Natural killer cell (primary cell): ENCODE data around the gene MYOD1. TPM values are rescaled to one million over a fixed set of nuclear protein-coding genes. Genes with fewer than 3 reads are reported as not detected.

ENCODE experiments used
- ATAC-seq, 3 donors: fragments of 150-1000 bp in 2 of 3; fragments of 200-7000 bp in 1 of 3; cut with Tn5 transposase; 1 replicate in 1 of 3; 2 replicates in 2 of 3; pipeline ENCODE4 v1.10.0; 2021; ENCODE audit warnings: mild to moderate bottlenecking in 2 of 3, moderate library complexity in 2 of 3
- DNase-seq, 2 donors: peaks; one replicate each; pipeline versions ENCODE4 v3.0.0 to v3.0.0-alpha.2; 2013 to 2021; ENCODE audit warnings: mixed read lengths in 1 of 2
- H3K27ac ChIP-seq: one replicate; pipeline ENCODE4 v1.5.1; 2013; ENCODE audit warnings: mild to moderate bottlenecking, low read length
- H3K27me3 ChIP-seq: one replicate; pipeline ENCODE4 v1.6.1; 2013; ENCODE audit warnings: low read length; ENCODE audit not compliant: control insufficient read depth, insufficient read depth
- H3K36me3 ChIP-seq: one replicate; pipeline ENCODE4 v1.6.1; 2013; ENCODE audit warnings: low read length; ENCODE audit not compliant: control insufficient read depth, insufficient read depth
- H3K4me1 ChIP-seq: one replicate; pipeline ENCODE4 v1.6.1; 2013; ENCODE audit warnings: low read length; ENCODE audit not compliant: control insufficient read depth, insufficient read depth
- H3K4me3 ChIP-seq: one replicate; pipeline ENCODE4 v1.5.1; 2013; ENCODE audit warnings: low read length
- H3K9me3 ChIP-seq: one replicate; pipeline ENCODE4 v1.6.1; 2013; ENCODE audit warnings: low read length; ENCODE audit not compliant: control insufficient read depth, insufficient read depth
- H3K27ac Mint-ChIP-seq, 2 donors: one replicate each; pipeline ENCODE4 v1.8.0; 2022; ENCODE audit warnings: mild to moderate bottlenecking in 2 of 2, mixed read lengths in 2 of 2, moderate library complexity in 1 of 2
- H3K27me3 Mint-ChIP-seq, 2 donors: one replicate each; pipeline ENCODE4 v1.8.0; 2022; ENCODE audit warnings: low read depth in 2 of 2, mixed read lengths in 2 of 2
- H3K36me3 Mint-ChIP-seq: one replicate; pipeline ENCODE4 v1.8.0; 2022; ENCODE audit warnings: mixed read lengths
- H3K4me1 Mint-ChIP-seq, 2 donors: one replicate each; pipeline ENCODE4 v1.8.0; 2022; ENCODE audit warnings: mixed read lengths in 2 of 2
- H3K4me3 Mint-ChIP-seq: one replicate; pipeline ENCODE4 v1.8.0; 2022; ENCODE audit warnings: mild to moderate bottlenecking, moderate library complexity, mixed read lengths
- H3K9me3 Mint-ChIP-seq, 2 donors: one replicate each; pipeline ENCODE4 v1.8.0; 2022; ENCODE audit warnings: mixed read lengths in 2 of 2
- WGBS: methylation state at CpG from one replicate; pipeline ENCODE4 v1.1.7; 2013; ENCODE audit warnings: missing lambda C conversion rate; ENCODE audit not compliant: insufficient coverage; 5-methylcytosine and 5-hydroxymethylcytosine counted together
- intact Hi-C: fragments of 100-400 bp; cut with micrococcal nuclease; formaldehyde crosslinking; loops from one replicate; pipeline ENCODE4 v1.14.2; 2022
- total RNA-seq, 4 donors: library from RNA; stranded (reverse); fragments of 120-200 nt in 1 of 4; gene quantifications; one replicate each; pipeline versions ENCODE4 v1.2.3 to v1.2.4, GENCODE V29; 2013 to 2022
- TF ChIP-seq, protein P1 (sequence below): fragments of 200-600 bp; IDR thresholded peaks from one replicate; pipeline ENCODE4 v1.8.0; 2022; ENCODE audit warnings: antibody characterized with exemption

Gene MYOD1
- total RNA-seq, 3 donors from 2014 or later (not counting 1 experiment from before 2014, with no cell fraction given): not detected

DNA sequence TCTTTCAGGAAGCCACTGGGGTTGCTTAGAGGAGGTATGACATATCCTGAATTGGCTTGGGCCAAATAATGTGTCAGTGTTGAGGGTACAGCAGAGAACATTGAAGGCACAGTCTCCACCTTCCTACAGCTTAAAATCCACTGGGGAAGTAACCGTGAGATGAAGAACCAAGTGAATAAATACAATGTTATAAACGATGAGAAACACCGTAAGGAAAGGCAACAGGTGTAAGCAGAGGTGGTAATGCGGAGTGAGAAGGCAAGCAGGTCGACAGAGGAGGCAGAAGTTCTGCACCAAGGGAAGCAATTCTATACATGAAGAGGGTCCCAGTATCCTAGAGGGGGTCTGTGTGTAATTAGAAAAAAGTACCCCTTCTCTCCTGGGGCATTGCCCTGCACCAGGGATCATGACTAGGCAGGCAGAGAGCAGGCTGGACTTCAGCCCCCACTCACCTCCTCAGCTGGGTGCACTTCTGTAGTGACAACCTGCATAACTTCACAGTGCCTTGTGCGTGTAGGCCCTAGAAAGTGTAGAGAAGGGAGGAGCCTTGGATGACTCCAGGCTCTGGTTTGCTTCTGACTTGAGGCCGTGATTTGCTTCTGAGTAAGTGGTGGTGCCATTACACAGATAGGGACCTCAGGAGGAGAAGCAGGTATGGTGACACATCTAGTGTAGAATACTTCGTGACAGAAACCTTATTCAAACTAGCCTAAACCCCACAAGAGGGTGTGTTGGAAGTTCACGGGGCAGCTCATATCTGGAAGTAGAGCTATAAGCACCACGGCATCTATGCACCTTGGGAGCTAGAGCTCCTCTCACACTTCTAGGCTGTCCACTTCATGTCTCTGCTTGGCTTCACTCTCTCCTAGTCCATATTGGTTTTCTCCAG, 4.9 kb downstream of the MYOD1 start:
- Histone ChIP-seq H3K4me3 (no peak overlapping the region), H3K9me3 (no peaks in the 10 kb centered on the region), H3K36me3 (no peaks in the 10 kb centered on the region), H3K27me3 (peaks cover 7% of the 10 kb centered on the region), H3K4me1 (no peaks in the 10 kb centered on the region), H3K27ac (no peak overlapping the region)
- H3K27ac Mint-ChIP-seq: no peak overlapping the region
- no peaks in the 10 kb centered on the region for H3K9me3 Mint-ChIP-seq
- peaks cover 34 to 39% of the 10 kb centered on the region in 2 donors for H3K27me3 Mint-ChIP-seq
- 74% methylated on average over 10 of the region's 10 CpGs for WGBS
- no peak overlapping the region for H3K4me3 Mint-ChIP-seq
- intact Hi-C loops: no loop called here
- H3K36me3 Mint-ChIP-seq: no peaks in the 10 kb centered on the region
- DNase-seq (no peak), ATAC-seq (no peak)
- no peaks in the 10 kb centered on the region for H3K4me1 Mint-ChIP-seq
- TF ChIP-seq, protein P1, sequence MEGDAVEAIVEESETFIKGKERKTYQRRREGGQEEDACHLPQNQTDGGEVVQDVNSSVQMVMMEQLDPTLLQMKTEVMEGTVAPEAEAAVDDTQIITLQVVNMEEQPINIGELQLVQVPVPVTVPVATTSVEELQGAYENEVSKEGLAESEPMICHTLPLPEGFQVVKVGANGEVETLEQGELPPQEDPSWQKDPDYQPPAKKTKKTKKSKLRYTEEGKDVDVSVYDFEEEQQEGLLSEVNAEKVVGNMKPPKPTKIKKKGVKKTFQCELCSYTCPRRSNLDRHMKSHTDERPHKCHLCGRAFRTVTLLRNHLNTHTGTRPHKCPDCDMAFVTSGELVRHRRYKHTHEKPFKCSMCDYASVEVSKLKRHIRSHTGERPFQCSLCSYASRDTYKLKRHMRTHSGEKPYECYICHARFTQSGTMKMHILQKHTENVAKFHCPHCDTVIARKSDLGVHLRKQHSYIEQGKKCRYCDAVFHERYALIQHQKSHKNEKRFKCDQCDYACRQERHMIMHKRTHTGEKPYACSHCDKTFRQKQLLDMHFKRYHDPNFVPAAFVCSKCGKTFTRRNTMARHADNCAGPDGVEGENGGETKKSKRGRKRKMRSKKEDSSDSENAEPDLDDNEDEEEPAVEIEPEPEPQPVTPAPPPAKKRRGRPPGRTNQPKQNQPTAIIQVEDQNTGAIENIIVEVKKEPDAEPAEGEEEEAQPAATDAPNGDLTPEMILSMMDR: no peak

DNA sequence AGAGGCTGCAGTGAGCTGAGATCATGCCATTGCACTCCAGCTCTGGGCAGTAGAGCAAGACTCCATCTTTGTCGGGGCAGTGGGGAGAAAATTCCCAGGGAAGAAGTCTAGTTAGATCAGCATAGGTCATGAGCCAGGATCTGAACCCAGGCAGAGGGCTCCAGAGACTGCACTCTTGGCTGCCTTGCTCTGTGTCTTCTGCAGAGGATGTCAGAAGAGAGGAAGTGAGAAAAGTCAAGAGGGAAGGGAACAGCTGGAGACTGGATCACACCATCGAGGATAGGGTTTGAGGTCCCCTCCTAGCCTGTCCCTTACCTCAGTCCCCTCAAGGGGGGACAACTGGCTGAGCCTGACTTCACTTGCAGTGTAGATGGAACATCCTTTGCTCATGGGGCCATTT, 5.8 kb downstream of the MYOD1 start:
- H3K36me3 Mint-ChIP-seq: no peaks in the 10 kb centered on the region
- TF ChIP-seq, protein P1: no peak
- no peak overlapping the region for H3K4me3 Mint-ChIP-seq
- DNase-seq (no peak), ATAC-seq (no peak)
- no peak overlapping the region for H3K4me3 ChIP-seq
- H3K27me3 Mint-ChIP-seq: peaks cover 39 to 45% of the 10 kb centered on the region in 2 donors
- H3K27me3 ChIP-seq: peaks cover 7% of the 10 kb centered on the region
- 67% methylated on average over 2 of the region's 2 CpGs for WGBS
- H3K9me3 ChIP-seq: no peaks in the 10 kb centered on the region
- no peaks in the 10 kb centered on the region for H3K36me3 ChIP-seq
- H3K27ac ChIP-seq: no peak overlapping the region
- intact Hi-C loops: no loop called here
- H3K4me1 ChIP-seq: no peaks in the 10 kb centered on the region
- no peak overlapping the region for H3K27ac Mint-ChIP-seq
- H3K9me3 Mint-ChIP-seq: no peaks in the 10 kb centered on the region
- no peaks in the 10 kb centered on the region for H3K4me1 Mint-ChIP-seq

DNA sequence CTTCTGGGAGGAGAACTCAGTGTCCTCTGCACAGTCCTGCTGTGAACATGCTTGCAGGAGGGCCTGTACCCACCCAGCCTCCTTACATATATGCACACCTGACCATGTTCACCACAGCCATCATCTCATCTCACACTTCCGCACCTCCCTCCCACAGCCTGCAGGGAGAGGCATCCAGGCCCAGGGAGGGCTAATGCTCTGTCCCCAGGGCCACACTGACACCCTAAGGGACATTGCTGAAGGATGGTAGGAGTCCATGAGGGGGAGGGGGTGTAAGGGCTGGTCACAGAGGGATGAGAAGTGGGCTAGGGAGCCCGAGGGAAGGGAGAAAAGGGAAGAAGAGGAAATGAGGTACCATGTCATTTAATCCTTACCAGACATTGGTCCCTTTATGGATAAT, 10.8 kb downstream of the MYOD1 start:
- 62% methylated on average over 2 of the region's 2 CpGs for WGBS
- H3K27ac Mint-ChIP-seq: no peak overlapping the region

More for the DNA sequence above, 10.8 kb downstream of the MYOD1 start:
- no peak for DNase-seq
- no peak for ATAC-seq
- Histone ChIP-seq H3K4me3 (no peak overlapping the region), H3K9me3 (no peaks in the 10 kb centered on the region), H3K27ac (no peak overlapping the region), H3K27me3 (peaks cover 9% of the 10 kb centered on the region), H3K36me3 (no peaks in the 10 kb centered on the region), H3K4me1 (no peaks in the 10 kb centered on the region)
- no peak overlapping the region for H3K4me3 Mint-ChIP-seq
- H3K36me3 Mint-ChIP-seq: no peaks in the 10 kb centered on the region
- H3K4me1 Mint-ChIP-seq: peaks cover 0 to 5% of the 10 kb centered on the region in 2 donors
- H3K9me3 Mint-ChIP-seq: no peaks in the 10 kb centered on the region
- intact Hi-C loops: no loop called here
- peaks cover 48 to 54% of the 10 kb centered on the region in 2 donors for H3K27me3 Mint-ChIP-seq
- TF ChIP-seq, protein P1: no peak
